HG02870 (cell line): Measurements from ENCODE around the gene C19orf47.
"Not testable (repeated sequence)": the region's sequence is repeated elsewhere in the genome, so short reads cannot be mapped to it uniquely, and the experiment has no call there.

Experiments used
- ATAC-seq: cut with Tn5 transposase; IDR thresholded peaks from one replicate; pipeline ENCODE4 v1.9.1; 2021; ENCODE audit warnings: mild to moderate bottlenecking, moderate library complexity; ENCODE audit not compliant: unreplicated experiment

C19orf47 gene

DNA sequence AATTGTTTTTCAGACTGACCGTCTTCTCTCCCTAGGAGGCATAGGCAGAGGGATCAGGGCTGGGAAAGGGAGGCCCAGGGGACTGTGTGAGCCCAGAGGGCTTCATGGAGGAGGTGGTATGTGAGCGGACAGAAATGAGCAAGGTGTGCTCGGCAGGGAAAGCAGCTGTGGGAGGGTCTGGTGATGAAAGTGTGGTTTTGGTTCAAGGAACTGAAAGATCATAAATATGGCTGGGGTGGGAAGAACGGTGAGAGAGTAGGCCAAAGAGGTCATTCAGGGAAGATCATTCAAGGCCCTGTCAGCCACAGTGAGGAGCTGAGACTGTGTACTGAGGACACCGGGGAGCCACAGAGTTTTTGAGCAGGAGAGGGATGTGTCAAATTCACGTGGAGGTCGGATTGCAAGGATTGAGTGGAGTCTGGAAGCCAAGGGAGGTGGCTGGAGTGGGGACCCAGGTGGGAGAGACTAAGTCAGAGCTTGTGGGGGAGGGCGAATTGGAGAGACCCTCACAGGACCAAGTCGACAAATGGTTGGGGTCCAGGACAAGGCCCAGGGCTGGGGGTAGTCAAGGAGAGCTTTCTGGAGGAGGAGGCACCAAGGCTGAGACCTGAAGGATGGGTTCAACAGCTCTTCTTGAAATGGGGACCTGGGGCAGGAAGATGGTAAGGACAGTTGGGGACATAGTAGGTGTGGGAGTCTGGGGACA is 7.9 kb upstream of the C19orf47 start:
- no peak for ATAC-seq

DNA sequence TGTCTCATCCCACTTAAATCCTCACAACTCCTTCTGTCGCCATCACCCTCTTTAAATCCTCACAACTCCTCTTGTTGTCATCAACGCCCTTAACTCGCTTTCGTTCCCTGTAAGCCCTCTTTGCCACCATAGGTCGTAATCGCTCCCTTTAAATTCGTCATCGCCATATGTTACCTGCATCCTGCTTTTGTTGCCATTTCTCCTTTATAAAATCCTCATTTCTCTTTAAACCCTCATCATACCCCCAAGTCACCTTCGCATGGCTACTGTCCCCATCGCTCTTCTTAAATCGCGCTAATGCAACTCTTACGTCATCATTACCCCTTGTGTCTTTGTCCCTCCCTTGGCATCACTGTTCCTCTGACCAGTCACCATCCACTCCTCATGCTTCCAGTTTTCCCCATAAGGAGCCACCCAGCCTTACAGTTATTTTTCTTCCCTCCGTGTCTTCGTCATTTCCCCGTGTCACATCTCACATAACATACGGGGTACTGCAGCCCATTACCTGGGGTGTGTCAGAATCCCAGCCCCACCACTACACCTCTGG is 837 bp upstream of the C19orf47 start:
- no peak for ATAC-seq

DNA sequence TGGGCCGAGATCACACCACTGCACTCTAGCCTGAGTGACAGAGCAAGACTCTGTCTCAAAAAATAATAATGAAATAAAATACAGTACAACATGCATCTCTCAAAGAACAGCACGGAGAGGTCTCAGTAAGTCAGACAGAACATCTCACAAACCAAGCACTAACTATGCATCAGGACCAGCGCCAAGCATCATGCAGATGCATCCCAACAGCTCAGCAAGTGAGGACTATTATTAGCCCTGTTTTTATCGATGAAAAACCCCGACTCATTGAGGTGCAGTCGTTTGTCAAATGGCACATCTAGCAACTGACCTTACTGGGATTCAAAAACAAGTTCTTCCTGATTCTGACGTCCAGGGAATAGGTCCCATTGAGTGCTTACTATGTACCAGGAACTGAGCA is 3.8 kb downstream of the C19orf47 start:
- no peak for ATAC-seq

DNA sequence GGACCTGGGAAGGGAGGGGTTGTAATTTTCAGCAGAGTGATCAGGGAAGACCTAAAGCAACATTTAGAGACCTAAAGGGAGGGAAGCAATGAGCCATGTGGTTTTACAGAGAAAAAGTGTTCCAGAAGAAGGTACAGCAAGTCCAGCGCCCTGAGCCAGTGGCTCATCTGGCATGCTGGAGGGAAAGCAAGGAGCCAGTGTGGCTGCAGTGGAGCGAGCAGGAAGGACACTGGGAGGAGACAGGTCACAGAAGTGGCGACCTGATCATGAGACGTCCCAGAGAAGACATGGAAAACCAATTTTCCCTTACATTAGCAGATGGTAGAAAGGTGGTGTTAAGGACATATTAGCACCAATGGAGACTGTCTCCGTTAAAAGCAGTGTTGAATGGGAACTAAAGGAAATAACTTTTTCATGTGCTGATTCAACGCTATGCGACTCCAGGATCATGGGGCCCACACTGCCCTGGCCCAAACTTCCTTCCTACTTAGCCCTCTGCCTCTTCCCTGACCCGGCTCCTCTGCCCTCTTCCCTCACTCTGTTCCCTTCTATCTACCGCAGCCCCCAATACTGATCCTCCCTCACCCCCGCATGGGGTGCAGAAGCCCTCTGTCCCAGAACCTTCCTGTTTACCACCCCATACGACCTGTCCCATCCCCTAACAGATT is 5.4 kb downstream of the C19orf47 start:
- ATAC-seq, result no peak

DNA sequence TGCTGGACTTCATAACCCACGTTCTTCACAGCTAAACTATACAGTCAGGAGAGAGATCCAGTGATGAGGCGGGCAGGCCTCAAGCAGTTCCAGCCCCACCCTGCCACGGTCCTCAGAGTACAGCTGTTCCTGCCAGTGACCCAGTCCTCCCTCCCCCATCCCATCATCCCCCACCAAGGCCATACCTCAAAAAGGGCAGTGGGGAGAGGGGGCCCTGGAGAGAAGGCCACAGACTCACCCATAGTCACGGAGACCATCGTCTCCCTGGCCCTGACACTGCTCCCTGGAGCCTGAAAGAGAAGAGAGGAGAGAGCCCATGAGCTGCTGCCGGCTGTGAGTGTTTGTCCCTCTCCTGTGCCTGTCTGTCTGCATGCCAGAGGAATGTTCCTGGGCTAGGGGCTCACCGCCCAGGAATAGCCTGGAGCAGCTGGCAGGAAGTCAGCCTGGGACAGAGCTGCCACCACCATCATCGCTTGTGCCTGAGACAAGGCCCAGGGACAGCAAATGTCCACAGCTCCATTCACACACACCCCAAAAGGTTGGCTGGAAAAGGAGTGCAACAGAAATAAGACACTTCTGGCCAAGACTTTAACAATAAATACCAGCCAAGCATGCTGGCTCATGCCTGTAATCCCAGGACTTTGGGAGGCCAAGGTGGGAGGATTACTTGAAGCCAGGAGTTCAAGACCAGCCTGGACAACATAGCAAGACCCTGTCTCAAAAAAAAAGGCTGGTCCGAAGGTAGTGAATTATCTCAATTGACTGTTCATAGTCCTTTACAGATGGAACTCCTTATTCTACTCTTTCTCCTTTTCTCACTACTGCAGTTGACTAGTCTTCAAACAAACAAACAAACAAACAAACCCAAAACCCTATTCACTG is 6.4 kb downstream of the C19orf47 start:
- no peak for ATAC-seq

DNA sequence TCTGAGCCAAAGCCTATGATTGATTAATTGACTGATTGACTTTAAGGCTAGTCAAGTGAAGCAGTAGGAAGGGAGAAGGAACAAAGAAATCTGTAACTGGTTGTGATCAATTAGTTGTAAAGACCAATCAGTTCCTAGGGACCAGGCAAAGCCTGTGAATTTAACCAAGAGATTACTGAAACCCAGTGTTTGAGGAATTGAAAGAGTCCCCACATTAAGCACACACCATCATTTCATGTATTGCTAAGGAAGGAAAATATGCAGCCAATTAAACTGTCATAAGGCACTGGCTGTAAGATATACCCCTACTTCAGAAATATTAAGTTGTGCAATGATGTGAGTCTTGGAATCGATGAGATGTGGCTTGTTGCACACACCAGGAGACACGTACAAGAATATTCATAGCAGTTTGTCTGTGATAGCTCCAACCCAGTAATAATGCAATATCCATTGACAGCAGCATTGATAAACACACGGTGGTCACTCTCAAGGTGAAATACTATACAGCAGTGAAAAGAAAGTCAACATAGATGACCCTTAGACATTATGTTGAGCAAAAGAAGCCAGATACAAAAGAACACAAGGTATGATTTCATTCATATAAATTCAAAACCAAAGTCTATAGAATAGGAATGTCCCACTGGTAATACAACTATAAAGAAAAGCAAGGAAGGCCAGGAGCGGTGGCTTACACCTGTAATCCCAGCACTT is 9.0 kb downstream of the C19orf47 start:
- ATAC-seq, result no peak

DNA sequence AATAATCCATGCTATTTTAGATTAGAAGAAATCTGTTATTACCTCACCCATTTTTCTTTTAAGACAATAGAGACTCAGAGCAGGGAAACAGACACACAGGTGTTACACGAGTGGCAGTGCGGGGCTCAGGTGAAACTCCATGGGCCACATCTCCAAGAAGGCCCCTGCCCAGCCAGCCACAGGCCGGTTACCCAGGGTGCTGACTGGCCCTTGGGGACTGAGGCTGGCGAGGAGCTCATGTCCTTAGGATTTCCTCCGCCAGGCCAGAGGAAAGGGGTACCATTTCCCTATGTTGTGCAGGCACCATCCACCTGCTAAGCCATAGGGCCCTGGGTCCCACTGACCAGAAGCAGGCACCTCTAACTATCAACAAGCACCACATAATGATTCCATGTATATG is 10.6 kb downstream of the C19orf47 start:
- no peak for ATAC-seq

DNA sequence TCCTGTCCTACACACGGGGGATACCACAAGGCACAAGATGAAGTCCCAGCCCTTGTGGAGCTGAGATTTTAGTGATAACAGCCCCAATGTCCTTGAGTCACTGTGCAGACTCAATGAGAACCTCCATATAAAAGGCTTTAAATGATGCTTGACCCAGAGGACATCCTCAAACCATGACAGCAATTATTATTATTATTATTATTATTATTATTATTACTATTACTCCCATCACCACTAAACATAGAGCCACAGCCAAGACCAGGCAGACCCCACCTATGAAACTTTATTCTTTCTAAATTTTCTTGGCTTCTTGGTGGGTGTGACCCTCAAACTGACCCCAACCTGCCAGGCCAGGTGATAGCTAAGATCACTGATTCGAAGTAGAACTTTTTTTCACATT is 11.1 kb downstream of the C19orf47 start:
- ATAC-seq, result no peak

DNA sequence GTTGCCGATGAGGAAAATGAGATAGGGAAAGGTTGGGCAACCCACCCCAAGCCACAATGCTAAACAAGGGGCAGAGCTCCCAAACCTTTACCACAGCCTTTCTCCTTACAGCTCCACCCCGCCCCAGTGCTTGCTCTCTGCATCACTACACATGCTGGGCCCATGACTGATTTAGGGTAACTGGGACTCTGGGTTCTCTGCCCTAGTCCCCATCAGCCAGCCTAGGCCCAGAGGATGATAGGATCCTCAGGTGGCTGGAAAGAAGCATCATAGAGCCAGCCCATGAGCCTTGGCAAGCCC is 11.6 kb downstream of the C19orf47 start:
- no peak for ATAC-seq

DNA sequence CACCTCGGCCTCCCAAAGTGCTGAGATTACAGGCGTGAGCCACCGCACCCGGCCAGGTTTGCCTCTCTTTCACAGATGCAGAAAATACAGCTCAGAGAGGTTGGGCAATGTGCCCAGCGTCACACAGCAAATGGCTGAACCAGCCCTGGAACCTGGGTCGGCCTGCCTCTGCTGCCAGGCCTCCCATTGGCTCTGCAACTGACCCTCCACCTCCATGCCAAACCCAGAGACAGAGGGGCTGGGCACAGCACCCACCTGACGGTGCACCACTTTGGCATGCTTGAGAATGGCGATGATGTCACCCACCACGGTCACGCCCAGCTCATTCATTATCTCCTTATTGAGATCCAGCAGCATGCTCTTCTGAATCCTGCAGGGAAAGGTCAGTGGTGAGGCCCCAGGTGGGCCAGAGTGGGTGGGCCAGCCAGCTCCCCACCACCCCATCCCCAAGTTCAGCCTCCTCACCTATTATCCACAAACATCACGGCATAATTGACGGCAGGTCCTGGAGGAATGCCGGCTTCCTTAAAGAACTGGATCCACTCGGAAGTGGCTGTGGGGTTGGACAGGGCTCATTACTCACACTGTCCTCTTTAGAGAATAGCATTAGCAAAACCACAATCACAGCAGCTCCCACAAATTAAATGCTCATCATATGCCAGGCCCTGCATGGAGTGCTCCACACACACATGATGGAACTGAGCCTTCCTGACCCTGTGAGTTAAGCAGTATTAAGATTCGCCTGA is 12.2 kb downstream of the C19orf47 start:
- ATAC-seq, result no peak

DNA sequence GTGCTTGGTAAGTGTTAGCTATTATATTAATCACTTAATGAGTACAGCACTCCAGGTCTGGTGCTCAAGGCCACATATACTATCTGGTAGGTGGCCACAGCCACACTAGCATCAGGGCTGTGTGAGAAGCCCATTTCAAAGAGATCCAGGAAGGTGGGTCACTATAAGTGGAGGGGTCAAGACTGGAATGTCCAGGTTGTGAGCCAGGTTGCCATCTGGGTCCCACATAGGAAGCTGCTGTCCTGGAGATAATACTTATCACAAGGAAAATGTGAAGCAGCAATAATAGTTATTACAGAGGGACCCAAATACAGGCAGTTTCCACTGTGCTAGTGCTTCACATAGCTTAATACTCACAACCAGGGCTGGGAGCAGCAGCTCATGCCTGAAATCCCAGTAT is 13.1 kb downstream of the C19orf47 start:
- no peak for ATAC-seq

DNA sequence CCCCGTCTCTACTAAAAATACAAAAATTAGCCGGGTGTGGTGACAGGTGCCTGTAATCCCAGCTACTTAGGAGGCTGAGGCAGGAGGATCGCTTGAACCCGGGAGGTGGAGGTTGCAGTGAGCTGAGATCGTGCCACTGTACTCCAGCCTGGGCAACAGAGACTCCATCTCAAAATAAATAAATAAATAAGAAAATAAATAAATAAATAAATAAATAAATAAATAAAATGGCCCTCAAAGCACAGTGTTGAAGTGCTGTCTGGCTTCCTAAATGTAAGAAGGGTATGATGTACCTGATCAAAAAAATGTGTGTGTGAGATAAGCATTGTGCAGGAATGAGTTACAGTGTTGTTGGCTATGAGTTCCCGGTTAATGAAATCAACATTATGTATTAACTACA is 15.1 kb downstream of the C19orf47 start:
- not testable (repeated sequence) for ATAC-seq

DNA sequence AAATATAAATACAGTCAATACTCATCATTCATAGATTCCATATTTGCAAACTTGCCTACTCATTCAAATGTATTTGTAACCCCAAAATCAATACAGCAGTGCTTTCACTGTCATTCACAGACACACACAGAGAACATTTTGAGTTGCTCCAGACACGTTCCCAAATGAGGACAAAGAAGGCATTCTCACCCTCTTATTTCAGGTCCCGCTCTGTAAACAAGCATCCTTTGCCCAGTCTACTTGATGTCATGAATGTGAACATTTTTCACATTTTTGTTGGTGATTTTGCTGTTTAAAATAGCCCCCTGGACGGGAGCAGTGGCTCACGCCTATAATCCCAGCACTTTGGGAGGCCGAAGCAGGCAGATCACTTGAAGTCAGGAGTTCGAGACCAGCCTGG is 15.5 kb downstream of the C19orf47 start:
- no peak for ATAC-seq

DNA sequence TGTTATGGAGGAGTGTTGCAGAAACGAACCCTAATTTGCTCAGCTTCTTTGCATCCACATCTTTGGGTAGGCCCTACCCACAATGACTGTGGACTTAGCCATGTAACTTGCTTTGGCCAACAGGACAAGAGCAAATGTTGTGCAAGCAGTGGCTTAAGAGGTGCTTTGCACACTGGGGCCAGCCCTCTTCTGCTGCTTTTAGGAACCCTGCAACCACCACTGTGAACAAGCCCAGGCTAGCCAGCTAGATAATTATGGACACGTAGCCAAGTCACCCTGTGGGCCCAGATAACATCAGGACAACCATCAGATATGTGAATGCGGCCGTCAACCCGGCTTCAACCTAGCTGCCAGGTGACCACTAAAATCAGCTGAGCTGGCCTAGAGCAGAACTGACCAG is 17.1 kb downstream of the C19orf47 start:
- ATAC-seq, result no peak

DNA sequence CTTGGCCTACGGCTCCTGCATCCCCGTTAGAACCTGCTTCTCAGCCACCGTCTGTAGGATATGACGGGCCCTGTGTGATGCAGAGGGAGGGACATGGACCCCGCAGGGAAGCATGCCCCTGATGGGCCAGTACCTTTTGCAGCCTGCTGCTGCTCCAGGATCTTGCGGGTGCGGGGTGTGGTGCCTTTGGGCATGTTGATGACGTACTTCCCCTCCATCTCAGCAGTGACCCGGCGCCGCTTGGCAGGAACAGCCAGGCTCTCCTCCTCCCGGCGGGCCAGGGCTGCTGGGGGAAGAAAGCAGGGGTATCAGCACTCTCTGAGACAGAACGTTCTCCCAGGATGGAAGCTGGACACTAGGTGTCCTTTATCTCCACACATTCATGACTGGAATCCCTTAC is 22.0 kb downstream of the C19orf47 start:
- ATAC-seq, result no peak

DNA sequence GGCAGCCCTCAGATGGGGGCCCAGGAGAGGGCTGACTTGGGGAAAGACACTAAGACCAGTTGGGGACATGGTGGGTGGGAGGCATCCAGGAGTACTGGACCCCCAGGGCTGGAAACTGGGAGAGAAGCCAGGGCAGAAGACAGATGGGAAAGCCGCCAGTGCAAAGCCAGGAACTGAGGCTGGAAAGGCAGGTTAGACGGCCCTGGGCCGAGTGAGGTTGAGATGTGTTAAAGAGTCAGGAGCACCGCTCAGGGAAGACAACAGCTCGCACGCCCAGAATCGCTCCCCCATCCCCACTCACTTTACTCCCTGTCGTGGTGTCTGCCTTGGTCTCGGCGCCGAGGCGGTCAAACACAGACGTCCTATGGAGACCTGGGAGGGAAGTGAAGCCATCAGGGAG is 24.5 kb downstream of the C19orf47 start:
- no peak for ATAC-seq

DNA sequence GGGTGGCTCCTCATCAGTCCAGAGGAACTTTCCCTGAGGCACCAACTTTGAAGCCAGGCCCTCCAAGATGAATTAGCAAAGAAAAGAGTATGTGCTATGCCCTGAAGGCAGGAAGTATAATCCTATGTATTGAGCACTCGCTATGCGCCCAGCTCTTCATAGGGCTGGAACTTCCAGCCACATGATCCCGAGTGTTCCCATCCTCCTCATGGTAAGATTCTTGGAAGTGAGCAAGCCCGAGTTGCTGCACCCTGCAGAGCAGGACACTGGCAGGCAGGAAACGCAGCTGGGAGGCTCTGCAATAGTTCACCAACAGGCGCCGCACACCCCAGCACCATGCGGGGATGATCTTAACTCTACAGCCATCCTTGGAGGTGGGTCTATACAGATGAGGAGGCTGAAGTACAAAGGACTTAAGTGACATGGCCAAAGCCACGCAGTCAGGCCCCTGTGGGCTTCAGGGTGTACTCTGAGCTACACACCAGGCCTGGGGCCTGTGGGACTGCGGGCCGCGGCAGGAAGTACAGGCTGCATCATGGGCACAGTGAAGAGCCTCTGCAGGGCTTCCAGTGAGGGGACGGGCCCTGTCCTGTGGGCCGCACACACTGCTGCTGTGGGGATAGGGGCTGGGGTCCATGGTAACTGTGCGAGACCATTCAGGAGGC is 25.1 kb downstream of the C19orf47 start:
- ATAC-seq, result no peak

DNA sequence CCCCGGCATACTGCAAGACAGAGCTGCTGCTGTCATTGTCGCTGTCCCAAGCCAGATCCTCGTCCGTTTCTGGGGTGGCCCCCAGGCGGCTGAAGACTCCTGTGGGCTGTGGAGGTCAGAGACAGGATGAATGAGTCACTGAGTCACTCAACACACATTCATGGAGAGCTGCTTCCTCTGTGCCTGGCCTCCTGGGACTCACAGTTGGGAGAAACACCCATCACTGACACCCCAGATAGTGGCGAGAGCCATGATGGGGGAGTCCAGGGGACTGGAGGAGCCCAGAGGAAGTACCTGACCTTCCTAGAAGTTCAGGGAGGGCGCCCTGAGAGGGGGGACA is 26.0 kb downstream of the C19orf47 start:
- ATAC-seq, result no peak

DNA sequence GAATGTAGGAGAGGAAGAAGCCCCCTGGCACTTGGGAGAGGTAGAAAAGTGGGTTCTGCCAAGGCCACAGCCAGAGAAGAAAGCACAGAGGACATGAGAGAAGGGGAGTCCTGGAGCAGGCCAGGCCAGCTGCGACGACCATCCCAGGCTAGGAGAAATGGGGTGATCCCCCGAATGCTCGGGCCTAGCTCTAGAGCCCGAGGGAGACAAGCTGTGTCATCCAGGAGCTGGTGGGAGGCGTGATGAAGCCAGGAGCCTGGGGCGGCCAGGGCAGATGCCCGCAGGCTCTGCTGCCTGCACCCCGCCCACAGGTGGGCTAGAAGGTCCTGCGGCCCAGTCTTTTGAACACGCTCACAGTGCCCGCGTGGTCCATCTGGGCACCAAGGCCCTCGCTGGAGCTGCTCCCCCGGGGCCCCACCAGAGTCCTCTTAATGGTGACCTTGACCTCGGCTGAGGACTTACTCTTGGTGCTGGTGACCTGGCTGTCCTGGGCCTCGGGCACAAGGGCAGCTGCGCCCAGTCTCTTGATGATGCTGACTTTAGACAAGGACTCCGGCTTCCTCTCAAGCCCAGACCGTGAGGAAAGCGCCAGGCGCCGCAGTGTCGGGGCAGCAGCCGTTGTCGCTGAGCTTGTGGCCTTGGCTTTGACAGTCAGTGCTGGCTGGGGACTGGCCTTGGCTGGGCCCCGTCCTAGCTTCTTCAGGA is 26.5 kb downstream of the C19orf47 start:
- no peak for ATAC-seq
